Activated T-cell treated with anti-CD3 and anti-CD28 coated beads, Interleukin-2, amount 50 U/mL, for 48 hours (primary cell): ENCODE measurements around the gene SEMA6D.

Experiments used
- DNase-seq, 2 experiments: peaks; one replicate each; pipeline ENCODE4 v3.0.0-alpha.2; 2020

SEMA6D gene

GRCh38 chr15:47717036-47717612 lies at the start of gene SEMA6D:
Gene SEMA6D (plus strand): TSS chr15:47717505. CDS start chr15:47759799, 42,294 bp downstream.
- peak in 1 of 2 experiments; percentile 18 for DNase-seq

GRCh38 chr15:47669221-47669620 lies 48.1 kb upstream of the SEMA6D start:
- DNase-seq: no peak

- DNase-seq: no peak
These were observed 46.9 kb upstream of the SEMA6D start for GRCh38 chr15:47670365-47670764.

GRCh38 chr15:47673232-47673761 lies 44.0 kb upstream of the SEMA6D start:
- no peak for DNase-seq

- no peak for DNase-seq
These were observed 42.6 kb upstream of the SEMA6D start for GRCh38 chr15:47674586-47675232.

GRCh38 chr15:47675735-47676134 lies 41.6 kb upstream of the SEMA6D start:
- DNase-seq: no peak

GRCh38 chr15:47678040-47678439 lies 39.3 kb upstream of the SEMA6D start:
- no peak for DNase-seq

- DNase-seq: no peak
These were observed 34.6 kb upstream of the SEMA6D start for GRCh38 chr15:47682661-47683060.

GRCh38 chr15:47685141-47685870 lies 32.0 kb upstream of the SEMA6D start:
- no peak for DNase-seq

GRCh38 chr15:47688573-47689086 lies 28.7 kb upstream of the SEMA6D start:
- DNase-seq: no peak

GRCh38 chr15:47689660-47690059 lies 27.6 kb upstream of the SEMA6D start:
- DNase-seq: no peak

- DNase-seq: no peak
These were observed 25.4 kb upstream of the SEMA6D start for GRCh38 chr15:47691882-47692281.

- DNase-seq: no peak
These were observed 21.0 kb upstream of the SEMA6D start for GRCh38 chr15:47696351-47696750.

- DNase-seq: no peak
These were observed 11.9 kb upstream of the SEMA6D start for GRCh38 chr15:47705281-47705997.

- DNase-seq: no peak
These were observed 9.9 kb upstream of the SEMA6D start for GRCh38 chr15:47707391-47707790.

- DNase-seq: no peak
These were observed 8.9 kb upstream of the SEMA6D start for GRCh38 chr15:47708161-47708980.

- no peak for DNase-seq
These were observed 5.7 kb upstream of the SEMA6D start for GRCh38 chr15:47711655-47712054.

- DNase-seq: no peak
These were observed 1.9 kb upstream of the SEMA6D start for GRCh38 chr15:47715402-47715801.

GRCh38 chr15:47715856-47716445 lies 1.4 kb upstream of the SEMA6D start:
- no peak for DNase-seq

- DNase-seq: no peak
These were observed 789 bp upstream of the SEMA6D start for GRCh38 chr15:47716516-47716915.
